HG02642 (cell line): ENCODE data around the gene CA5A.
"Not testable (repeated sequence)": the region's sequence is repeated elsewhere in the genome, so short reads cannot be mapped to it uniquely, and the experiment has no call there.

ENCODE experiments used
- ATAC-seq: cut with Tn5 transposase; IDR thresholded peaks from one replicate; pipeline ENCODE4 v1.9.1; 2021; ENCODE audit warnings: mild to moderate bottlenecking; ENCODE audit not compliant: unreplicated experiment, poor library complexity

CA5A gene

GRCh38 chr16:87926246-87927194, 9.8 kb downstream of the CA5A start:
- no peak for ATAC-seq

- no peak for ATAC-seq
Measured at GRCh38 chr16:87924811-87925670, 11.3 kb downstream of the CA5A start.

GRCh38 chr16:87924041-87924810, 12.1 kb downstream of the CA5A start:
- peak; percentile 79 for ATAC-seq

GRCh38 chr16:87922250-87922871, 14.0 kb downstream of the CA5A start:
- ATAC-seq = no peak

DNA sequence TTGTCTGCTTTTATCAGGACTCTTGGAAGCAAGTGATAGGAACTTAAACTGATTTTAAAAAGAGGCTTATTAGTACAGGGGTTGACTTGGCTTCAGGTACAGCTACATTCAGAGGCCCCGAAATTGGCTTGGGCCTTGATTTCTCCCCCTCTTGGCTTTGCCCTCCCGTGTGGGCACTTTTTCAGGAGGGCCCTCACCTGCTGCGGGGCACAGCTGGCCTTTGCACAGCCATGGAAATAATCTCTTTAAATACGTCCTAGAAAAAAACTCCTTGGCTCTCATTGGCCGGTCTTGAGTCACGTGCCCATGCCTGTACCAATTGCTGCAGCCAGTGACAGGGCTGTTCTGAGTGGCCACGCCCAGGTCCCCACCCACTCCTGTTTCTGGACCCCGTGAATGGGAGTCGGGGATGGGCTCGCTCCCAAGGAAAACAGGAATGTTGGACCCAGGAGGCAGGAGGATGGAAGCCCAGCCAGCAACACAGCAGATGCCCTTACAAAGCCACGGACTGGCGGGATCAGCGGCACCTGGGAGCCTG, 15.0 kb downstream of the CA5A start:
- no peak for ATAC-seq

- no peak for ATAC-seq
Measured at GRCh38 chr16:87919681-87919994, 16.7 kb downstream of the CA5A start.

GRCh38 chr16:87918866-87919680, 17.3 kb downstream of the CA5A start:
- ATAC-seq = no peak

DNA sequence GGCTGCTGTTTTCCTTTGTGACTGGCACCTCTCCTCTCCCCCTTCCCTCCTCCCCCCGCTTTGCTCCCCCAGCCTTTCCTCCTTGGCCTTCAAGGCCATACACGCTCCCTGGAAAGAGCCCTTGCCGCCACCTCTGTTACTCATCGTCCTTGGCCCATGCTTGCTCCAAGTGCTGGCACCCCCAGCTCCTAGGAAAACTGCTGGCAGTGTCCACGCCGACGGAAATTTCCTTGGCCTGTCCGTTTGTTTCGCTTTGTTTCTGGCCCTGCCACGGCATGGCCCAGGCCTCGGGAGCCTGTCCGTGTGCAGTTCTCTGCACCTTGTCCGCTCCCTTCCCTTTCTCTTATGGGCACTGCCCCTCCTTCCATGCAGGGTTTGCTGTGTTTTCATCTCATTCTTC, 18.0 kb downstream of the CA5A start:
- ATAC-seq = no peak

- no peak for ATAC-seq
Measured at GRCh38 chr16:87917503-87917902, 18.8 kb downstream of the CA5A start.

GRCh38 chr16:87914812-87915211, 21.5 kb downstream of the CA5A start:
- ATAC-seq = no peak

GRCh38 chr16:87914021-87914725, 22.2 kb downstream of the CA5A start:
- ATAC-seq = not testable (repeated sequence)

DNA sequence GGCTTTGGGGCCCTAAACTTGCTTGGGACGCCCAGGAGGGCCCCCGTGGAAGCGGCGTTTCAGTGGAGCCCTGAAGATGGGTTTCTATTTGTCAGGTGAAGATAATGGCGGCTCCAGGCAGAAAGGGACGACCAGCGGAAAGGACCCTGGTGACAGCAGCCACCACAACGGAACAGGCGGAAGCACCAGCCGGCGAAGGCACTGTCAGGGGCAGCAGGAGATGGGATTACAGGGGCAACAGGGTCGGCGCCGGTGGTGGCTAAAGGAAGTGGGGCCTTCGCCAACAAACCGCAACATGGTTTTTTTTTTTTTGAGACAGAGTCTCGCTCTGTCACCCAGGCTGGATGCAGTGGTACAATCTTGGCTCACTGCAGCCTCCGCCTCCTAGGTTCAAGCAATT, 23.6 kb downstream of the CA5A start:
- not testable (repeated sequence) for ATAC-seq

DNA sequence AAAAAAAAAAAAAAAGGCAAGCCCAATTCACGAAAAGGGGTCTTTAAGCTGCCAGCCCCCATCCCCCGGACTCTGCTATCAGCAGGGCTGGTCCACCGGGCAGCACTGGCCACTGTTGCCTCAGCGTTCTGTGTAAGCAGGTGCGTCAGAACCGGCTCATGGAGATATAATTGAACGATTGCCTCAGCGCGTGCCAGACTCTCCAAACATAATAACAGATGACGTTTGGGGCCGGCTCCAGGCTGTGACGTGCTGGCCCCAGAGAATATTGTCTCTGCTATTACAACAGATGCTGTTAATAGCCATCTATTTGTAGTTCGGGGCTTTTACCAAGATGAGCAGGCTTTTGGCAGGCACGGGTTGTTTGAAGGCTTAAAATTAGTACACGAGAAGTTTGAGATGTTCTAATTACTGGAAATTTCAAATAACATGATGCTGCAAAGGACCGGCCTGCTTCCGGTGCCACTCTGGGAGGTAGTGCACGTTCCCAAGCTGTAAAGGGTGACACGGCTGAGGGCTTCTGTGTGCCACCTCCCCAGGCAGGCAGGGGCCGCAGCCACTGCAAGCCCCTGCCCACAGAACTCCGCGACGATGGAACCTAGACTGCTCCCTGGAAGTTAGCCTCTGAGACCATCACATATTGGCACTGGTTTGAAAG, 25.1 kb downstream of the CA5A start:
- ATAC-seq = not testable (repeated sequence)

- ATAC-seq = peak; percentile 67
Measured at GRCh38 chr16:87909203-87909935, 27.0 kb downstream of the CA5A start.

GRCh38 chr16:87908101-87908500, 28.2 kb downstream of the CA5A start:
- ATAC-seq = not testable (repeated sequence)

GRCh38 chr16:87905521-87905920, 30.8 kb downstream of the CA5A start:
- not testable (repeated sequence) for ATAC-seq

- not testable (repeated sequence) for ATAC-seq
Measured at GRCh38 chr16:87904963-87905362, 31.4 kb downstream of the CA5A start.
